ENCODE results near the gene POLR3H. TPM values are rescaled to one million over a fixed set of nuclear protein-coding genes. Genes with fewer than 3 reads are reported as not detected.
A peak's percentile ranks its signal among the peaks of the same experiment; 100 is the strongest.
"Not testable (repeated sequence)": the region's sequence is repeated elsewhere in the genome, so short reads cannot be mapped to it uniquely, and the experiment has no call there.

POLR3H gene, protein sequence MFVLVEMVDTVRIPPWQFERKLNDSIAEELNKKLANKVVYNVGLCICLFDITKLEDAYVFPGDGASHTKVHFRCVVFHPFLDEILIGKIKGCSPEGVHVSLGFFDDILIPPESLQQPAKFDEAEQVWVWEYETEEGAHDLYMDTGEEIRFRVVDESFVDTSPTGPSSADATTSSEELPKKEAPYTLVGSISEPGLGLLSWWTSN
- total RNA-seq, result 10 to 100 TPM; 17.7 to 27.0 (median 23.4) TPM

DNA sequence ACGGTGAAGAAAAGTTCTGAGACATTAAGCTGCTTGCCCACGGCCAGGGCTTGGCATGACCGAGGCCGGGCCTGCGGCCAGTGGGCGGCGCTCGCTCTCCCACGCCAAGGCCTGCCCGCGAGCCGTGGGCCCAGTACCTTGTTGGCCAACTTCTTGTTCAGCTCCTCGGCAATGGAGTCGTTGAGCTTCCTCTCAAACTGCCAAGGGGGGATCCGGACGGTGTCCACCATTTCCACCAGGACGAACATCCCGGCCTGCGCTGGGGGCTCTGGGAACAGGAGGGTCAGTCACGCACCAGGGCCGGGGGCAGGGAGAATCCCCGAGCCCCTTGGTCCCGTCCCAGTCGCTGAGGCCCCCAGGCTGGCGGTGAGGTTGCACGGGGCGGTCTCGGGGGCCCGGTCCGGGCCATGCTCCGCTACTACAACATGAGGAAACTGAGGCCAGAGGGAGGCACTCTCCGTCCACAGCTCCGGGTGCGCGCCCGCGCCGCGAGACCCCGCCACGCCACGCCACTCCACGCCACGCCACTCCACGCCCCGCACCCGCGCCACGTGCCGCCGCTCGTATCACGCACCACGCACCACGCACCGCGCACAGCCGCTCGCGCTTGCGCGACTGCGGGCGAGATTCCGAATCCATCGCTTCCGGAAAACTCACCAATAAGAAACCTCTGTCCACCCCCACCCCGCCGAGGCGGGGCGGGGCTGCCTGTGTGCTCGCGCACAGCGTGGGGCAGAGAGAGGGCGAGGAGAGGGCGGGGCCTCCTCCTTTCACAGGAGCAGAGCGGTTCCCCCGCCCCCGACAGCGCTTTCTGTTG, at the start of gene POLR3H:
Gene POLR3H (minus strand): TSS at position 617 of the 817 bp plus-strand sequence. CDS start 369 bp downstream, at position 248.
- TF ChIP-seq, protein P1, sequence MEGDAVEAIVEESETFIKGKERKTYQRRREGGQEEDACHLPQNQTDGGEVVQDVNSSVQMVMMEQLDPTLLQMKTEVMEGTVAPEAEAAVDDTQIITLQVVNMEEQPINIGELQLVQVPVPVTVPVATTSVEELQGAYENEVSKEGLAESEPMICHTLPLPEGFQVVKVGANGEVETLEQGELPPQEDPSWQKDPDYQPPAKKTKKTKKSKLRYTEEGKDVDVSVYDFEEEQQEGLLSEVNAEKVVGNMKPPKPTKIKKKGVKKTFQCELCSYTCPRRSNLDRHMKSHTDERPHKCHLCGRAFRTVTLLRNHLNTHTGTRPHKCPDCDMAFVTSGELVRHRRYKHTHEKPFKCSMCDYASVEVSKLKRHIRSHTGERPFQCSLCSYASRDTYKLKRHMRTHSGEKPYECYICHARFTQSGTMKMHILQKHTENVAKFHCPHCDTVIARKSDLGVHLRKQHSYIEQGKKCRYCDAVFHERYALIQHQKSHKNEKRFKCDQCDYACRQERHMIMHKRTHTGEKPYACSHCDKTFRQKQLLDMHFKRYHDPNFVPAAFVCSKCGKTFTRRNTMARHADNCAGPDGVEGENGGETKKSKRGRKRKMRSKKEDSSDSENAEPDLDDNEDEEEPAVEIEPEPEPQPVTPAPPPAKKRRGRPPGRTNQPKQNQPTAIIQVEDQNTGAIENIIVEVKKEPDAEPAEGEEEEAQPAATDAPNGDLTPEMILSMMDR (IDR thresholded peaks at IDR 0.05), result peak in 3 of 4 experiments; percentile 50 to 80 (median 54)
- no peak for TF ChIP-seq EP300 (IDR thresholded peaks at IDR 0.05)
- peak; percentile 51 to 54 for TF ChIP-seq POLR2A (IDR thresholded peaks at IDR 0.05)
- TF ChIP-seq POLR2AphosphoS5 (IDR thresholded peaks at IDR 0.05), result peak; percentile 53

DNA sequence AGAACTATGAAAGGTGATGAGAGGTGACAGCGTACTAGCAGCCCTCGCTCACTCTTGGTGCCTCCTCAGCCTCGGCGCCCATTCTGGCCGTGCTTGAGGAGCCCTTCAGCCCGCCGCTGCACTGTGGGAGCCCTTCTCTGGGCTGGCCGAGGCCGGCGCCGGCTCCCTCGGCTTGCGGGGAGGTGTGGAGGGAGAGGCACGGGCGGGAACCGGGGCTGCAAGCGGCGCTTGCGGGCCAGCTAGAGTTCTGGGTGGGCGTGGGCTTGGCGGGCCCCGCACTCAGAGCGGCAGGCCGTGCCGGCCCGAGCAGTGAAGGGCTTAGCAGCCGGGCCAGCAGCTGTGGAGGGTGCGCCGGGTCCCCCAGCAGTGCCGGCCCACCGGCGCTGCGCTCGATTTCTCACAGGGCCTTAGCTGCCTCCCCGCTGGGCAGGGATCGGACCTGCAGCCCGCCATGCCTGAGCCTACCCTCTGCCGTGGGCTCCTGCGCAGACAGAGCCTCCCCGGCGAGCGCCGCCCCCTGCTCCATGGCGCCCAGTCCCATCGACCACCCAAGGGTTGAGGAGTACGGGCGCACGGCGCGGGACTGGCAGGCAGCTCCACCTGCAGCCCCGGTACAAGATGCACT, 49.2 kb upstream of the POLR3H start:
- not testable (repeated sequence) for ATAC-seq, H3K4me3 ChIP-seq, H3K9me3 ChIP-seq, H3K27me3 ChIP-seq, H3K27ac ChIP-seq, H3K36me3 ChIP-seq
- WGBS, 2 donors (ENCODE audit: low coverage in 1 of 2), result 60% methylated on average over 1 of the region's 51 CpGs; no CpG with 5 or more reads in 1 of the 2 donors
- H3K4me1 ChIP-seq, result peaks cover 0 to 24% (median 0%) of the 10 kb centered on the region in 3 donors

More for the DNA sequence above, at the start of gene POLR3H:
- H3K27me3 ChIP-seq, result no peaks in the 10 kb centered on the region
- peak; percentile 98 for ATAC-seq
- peaks cover 0 to 59% (median 19%) of the 10 kb centered on the region in 3 donors for H3K4me1 ChIP-seq
- 0% methylated on average over 1 to 12 of the region's 80 CpGs for WGBS, 2 donors (ENCODE audit: low coverage in 1 of 2)
- no peaks in the 10 kb centered on the region for H3K9me3 ChIP-seq
- H3K4me3 ChIP-seq, result peak within 1 kb of the TSS; percentile 68 to 92
- H3K36me3 ChIP-seq, result peaks cover 0 to 21% of the 10 kb centered on the region in 2 donors
- peak within 1 kb of the TSS; percentile 76 to 97 (median 95) for H3K27ac ChIP-seq

DNA sequence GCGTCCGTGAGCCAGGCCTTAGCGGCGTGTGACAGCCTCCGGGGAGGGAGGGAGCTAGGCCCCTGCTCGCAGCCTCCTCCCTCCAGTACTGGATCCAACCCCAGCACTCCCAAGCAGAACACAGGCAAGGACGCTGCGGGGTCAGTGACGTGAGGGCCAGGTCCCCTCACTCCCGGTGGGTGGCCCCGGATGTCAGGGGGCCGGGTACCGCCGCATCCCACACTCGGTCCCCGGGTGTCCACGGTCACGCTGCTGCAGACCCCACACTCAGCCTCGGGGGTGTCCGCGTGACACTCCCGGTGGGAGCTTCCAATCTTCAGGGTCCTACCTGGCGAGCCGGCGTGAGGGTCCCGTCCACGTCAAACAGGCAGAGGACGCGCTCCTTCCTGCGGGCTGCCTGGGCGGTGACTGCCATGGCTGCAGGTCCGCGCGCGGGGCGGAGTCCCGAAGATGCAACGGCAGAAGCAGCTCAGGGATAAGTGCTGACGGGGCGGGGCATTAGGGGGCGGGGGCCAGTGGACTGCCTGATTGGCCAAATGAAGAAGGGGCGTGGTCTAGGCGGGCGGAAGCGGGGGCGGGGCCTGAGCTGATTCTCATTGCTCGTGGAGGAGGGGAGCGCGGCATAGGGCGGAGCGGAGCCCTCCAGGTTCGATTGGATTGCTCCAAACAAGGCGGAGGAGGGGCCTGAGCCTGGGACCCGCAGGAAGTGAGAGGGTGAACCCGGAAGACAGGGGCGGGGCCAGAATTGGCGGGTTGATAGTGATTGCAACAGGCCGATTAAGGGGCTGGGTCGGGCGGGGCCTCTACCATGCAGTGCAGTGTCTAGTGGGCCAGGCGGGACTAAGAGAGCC, 45.3 kb upstream of the POLR3H start, which contains the start of gene PMM1:
Gene PMM1 (minus strand): TSS at position 450 of the 851 bp plus-strand sequence. CDS start 35 bp downstream, at position 415.
- Histone ChIP-seq H3K27ac (peak within 1 kb of the TSS; percentile 36 to 87 (median 86)), H3K36me3 (peaks cover 0 to 20% of the 10 kb centered on the region in 2 donors), H3K4me3 (peak within 1 kb of the TSS; percentile 66 to 71), H3K4me1 (peaks cover 0 to 28% (median 0%) of the 10 kb centered on the region in 3 donors), H3K9me3 (no peaks in the 10 kb centered on the region), H3K27me3 (no peaks in the 10 kb centered on the region)
- 0% methylated on average over 1 of the region's 61 CpGs; no CpG with 5 or more reads in 1 of the 2 donors for WGBS, 2 donors (ENCODE audit: low coverage in 1 of 2)
- TF ChIP-seq POLR2A (IDR thresholded peaks at IDR 0.05) (peak; percentile 89 to 91), EP300 (IDR thresholded peaks at IDR 0.05) (no peak), POLR2AphosphoS5 (IDR thresholded peaks at IDR 0.05) (peak; percentile 95)
- TF ChIP-seq, protein P1 (IDR thresholded peaks at IDR 0.05), result peak in 1 of 4 experiments; percentile 5
- peak; percentile 99 for ATAC-seq

DNA sequence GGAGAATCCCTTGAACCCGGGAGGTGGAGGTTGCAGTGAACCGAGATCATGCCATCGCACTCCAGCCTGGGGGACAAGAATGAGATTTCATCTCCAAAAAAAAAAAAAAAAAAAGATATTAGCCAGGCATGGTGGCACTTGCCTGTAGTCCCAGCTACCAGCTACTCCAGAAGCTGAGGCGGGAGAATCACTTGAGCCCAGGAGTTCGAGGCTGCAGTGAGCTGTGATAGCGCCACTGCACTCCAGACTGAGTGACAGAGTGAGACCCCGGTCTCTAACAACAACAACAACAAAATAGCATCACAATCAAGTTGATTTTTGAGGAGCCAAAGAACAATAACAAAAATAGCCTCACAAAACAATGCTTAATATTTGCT, 43.1 kb upstream of the POLR3H start:
- Histone ChIP-seq H3K27me3 (no peaks in the 10 kb centered on the region), H3K27ac (no peak overlapping the region), H3K9me3 (no peaks in the 10 kb centered on the region), H3K4me1 (peaks cover 0 to 28% (median 0%) of the 10 kb centered on the region in 3 donors), H3K4me3 (no peak overlapping the region), H3K36me3 (peaks cover 0 to 43% of the 10 kb centered on the region in 2 donors)
- no peak for ATAC-seq
- 91% methylated on average over 6 of the region's 7 CpGs; no CpG with 5 or more reads in 1 of the 2 donors for WGBS, 2 donors (ENCODE audit: low coverage in 1 of 2)
- TF ChIP-seq POLR2AphosphoS5 (IDR thresholded peaks at IDR 0.05) (no peak), POLR2A (IDR thresholded peaks at IDR 0.05) (no peak), EP300 (IDR thresholded peaks at IDR 0.05) (no peak)
- TF ChIP-seq, protein P1 (IDR thresholded peaks at IDR 0.05), result no peak

All from gastroesophageal sphincter (tissue), 4 donors.